Measurements from ENCODE around the gene SEPTIN5. TPM values are rescaled to one million over a fixed set of nuclear protein-coding genes. Genes with fewer than 3 reads are reported as not detected.

The SEPTIN5 gene
- total RNA-seq, 1 experiment from 2014 or later, result 22.4 TPM

DNA sequence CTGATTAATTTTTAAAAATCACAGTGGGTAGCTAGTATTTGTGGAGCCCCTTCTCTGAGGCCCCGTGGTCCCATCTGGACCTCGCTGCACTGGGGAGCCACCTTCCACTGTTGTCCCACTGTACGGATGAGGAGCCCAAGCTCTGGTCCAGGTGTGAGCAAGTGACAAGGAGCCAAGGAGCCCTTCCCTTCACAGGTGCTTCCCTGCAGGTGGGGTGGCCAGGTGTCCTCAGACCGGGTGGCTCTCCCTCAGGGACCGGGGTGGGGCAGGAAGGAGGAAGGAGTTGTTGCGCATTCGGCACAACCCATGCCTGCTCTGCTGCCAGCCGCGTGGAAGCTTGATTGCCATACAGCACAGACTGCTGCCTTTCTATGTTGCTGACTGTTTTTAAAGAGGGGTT lies 10.4 kb upstream of the SEPTIN5 start:
- ChIA-PET POLR2A (no interaction called here), CTCF (interaction anchor here (0.8 to 4.8 kb wide), 8 partner anchors 8 to 72 kb away, joined by 3 to 62 read pairs (median 16); partner anchors contain the start of genes GP1BB and SEPTIN5)
- Mint-ChIP-seq H3K9me3 (no peaks in the 10 kb centered on the region), H3K4me1 (peaks cover 36% of the 10 kb centered on the region), H3K27ac (peak overlapping the region; percentile 63), H3K27me3 (ENCODE audit: low read depth) (peaks cover 3% of the 10 kb centered on the region), H3K36me3 (no peaks in the 10 kb centered on the region), H3K4me3 (no peak overlapping the region)
- TF ChIP-seq HMGA2 (CRISPR knock-in tag; IDR thresholded peaks at IDR 0.05) (no peak), TEAD1 (CRISPR knock-in tag; IDR thresholded peaks at IDR 0.05) (no peak), ZNF232 (CRISPR knock-in tag; IDR thresholded peaks at IDR 0.05) (no peak), CREM (CRISPR knock-in tag; IDR thresholded peaks at IDR 0.05) (no peak), TP53 (CRISPR knock-in tag; IDR thresholded peaks at IDR 0.05) (no peak), GRHL2 (CRISPR knock-in tag; IDR thresholded peaks at IDR 0.05; ENCODE audit: insufficient replicate concordance, severe bottlenecking) (no peak), ZNF219 (CRISPR knock-in tag; IDR thresholded peaks at IDR 0.05; ENCODE audit: borderline replicate concordance) (no peak), NFATC4 (CRISPR knock-in tag; IDR thresholded peaks at IDR 0.05) (no peak), PRRX2 (CRISPR knock-in tag; IDR thresholded peaks at IDR 0.05) (no peak), ZNF671 (CRISPR knock-in tag; IDR thresholded peaks at IDR 0.05) (no peak)
- TF ChIP-seq, protein P1, sequence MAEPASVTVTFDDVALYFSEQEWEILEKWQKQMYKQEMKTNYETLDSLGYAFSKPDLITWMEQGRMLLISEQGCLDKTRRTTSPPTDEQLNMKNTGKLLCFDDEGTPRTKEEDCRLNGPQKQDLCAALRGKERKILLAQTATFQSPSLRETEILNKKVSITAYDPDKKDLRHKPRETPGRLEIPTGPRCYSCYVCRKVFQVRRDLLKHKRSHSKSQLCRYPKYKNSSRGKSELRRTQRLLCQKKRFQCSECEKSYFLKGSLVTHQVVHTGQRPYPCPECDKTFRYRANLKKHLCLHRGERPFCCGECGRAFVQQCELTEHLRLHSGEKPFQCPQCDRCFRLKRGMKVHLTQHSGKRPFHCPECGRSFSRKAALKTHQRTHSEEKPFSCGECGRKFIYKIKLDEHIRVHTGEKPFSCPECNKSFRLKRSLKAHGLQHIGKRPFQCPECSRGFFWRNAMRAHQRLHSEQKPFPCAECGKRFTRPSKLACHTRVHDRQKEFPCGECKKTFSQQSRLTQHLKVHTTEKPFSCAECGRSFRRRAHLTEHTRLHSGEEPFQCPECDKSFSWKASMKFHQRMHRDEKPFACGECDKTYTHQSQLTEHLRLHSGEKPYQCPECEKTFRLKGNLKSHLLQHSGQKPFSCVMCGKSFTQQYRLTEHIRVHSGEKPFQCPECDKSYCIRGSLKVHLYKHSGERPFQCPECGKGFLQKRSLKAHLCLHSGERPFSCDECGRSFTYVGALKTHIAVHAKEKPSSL (CRISPR knock-in tag; conservative IDR thresholded peaks at IDR 0.05), result no peak
- TF ChIP-seq, protein P2, sequence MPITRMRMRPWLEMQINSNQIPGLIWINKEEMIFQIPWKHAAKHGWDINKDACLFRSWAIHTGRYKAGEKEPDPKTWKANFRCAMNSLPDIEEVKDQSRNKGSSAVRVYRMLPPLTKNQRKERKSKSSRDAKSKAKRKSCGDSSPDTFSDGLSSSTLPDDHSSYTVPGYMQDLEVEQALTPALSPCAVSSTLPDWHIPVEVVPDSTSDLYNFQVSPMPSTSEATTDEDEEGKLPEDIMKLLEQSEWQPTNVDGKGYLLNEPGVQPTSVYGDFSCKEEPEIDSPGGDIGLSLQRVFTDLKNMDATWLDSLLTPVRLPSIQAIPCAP (CRISPR knock-in tag; IDR thresholded peaks at IDR 0.05), result no peak
- TF ChIP-seq, protein P3, sequence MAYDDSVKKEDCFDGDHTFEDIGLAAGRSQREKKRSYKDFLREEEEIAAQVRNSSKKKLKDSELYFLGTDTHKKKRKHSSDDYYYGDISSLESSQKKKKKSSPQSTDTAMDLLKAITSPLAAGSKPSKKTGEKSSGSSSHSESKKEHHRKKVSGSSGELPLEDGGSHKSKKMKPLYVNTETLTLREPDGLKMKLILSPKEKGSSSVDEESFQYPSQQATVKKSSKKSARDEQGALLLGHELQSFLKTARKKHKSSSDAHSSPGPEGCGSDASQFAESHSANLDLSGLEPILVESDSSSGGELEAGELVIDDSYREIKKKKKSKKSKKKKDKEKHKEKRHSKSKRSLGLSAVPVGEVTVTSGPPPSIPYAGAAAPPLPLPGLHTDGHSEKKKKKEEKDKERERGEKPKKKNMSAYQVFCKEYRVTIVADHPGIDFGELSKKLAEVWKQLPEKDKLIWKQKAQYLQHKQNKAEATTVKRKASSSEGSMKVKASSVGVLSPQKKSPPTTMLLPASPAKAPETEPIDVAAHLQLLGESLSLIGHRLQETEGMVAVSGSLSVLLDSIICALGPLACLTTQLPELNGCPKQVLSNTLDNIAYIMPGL (CRISPR knock-in tag; IDR thresholded peaks at IDR 0.05), result no peak
- TF ChIP-seq, protein P4, sequence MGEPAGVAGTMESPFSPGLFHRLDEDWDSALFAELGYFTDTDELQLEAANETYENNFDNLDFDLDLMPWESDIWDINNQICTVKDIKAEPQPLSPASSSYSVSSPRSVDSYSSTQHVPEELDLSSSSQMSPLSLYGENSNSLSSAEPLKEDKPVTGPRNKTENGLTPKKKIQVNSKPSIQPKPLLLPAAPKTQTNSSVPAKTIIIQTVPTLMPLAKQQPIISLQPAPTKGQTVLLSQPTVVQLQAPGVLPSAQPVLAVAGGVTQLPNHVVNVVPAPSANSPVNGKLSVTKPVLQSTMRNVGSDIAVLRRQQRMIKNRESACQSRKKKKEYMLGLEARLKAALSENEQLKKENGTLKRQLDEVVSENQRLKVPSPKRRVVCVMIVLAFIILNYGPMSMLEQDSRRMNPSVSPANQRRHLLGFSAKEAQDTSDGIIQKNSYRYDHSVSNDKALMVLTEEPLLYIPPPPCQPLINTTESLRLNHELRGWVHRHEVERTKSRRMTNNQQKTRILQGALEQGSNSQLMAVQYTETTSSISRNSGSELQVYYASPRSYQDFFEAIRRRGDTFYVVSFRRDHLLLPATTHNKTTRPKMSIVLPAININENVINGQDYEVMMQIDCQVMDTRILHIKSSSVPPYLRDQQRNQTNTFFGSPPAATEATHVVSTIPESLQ (CRISPR knock-in tag; IDR thresholded peaks at IDR 0.05), result no peak
- DNase-seq (ENCODE audit: low spot score) (peak; percentile 10), ATAC-seq (no peak)

DNA sequence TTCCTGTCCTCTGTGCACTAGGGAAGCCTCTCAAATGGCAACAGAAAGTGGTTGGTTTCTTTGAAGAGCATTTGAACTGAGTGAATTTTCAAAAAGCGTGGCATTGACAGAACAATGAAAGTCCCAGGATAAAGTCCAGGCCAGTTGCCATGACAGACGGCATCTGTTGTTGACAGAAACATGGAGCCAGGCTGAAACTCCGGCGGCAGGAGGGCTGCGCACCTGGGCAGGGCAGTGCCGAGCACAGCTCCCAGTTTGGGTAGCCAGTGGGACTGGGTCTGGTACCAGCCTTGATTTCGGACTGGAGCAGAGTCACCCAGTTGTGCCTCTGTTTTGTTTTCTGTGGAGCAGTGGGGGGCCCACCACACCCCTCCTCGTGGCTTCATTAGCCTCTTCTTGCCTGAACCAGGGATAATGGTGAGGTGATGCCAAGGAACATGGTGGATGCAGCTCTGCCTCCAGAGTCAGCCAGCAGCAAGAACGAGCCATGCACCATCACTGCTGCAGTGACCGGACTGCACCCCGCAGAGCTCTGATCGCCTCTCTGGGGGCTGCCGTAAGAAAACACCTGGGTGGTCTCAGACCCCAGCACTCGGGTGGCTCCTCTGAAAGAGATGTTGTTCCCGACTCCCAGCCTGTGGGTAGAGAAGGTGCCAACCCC lies 9.8 kb upstream of the SEPTIN5 start:
- Mint-ChIP-seq H3K4me3 (no peak overlapping the region), H3K36me3 (no peaks in the 10 kb centered on the region), H3K4me1 (peaks cover 38% of the 10 kb centered on the region), H3K27ac (peak overlapping the region; percentile 63), H3K27me3 (ENCODE audit: low read depth) (peaks cover 3% of the 10 kb centered on the region), H3K9me3 (no peaks in the 10 kb centered on the region)
- ATAC-seq (no peak), DNase-seq (ENCODE audit: low spot score) (peak; percentile 12)
- ChIA-PET CTCF (interaction anchor here (0.5 to 4.8 kb wide), 35 partner anchors 9 to 249 kb away, joined by 3 to 62 read pairs (median 4); partner anchors contain the start of genes CDC45, CLDN5, GP1BB and SEPTIN5), POLR2A (no interaction called here)
- TF ChIP-seq, protein P5, sequence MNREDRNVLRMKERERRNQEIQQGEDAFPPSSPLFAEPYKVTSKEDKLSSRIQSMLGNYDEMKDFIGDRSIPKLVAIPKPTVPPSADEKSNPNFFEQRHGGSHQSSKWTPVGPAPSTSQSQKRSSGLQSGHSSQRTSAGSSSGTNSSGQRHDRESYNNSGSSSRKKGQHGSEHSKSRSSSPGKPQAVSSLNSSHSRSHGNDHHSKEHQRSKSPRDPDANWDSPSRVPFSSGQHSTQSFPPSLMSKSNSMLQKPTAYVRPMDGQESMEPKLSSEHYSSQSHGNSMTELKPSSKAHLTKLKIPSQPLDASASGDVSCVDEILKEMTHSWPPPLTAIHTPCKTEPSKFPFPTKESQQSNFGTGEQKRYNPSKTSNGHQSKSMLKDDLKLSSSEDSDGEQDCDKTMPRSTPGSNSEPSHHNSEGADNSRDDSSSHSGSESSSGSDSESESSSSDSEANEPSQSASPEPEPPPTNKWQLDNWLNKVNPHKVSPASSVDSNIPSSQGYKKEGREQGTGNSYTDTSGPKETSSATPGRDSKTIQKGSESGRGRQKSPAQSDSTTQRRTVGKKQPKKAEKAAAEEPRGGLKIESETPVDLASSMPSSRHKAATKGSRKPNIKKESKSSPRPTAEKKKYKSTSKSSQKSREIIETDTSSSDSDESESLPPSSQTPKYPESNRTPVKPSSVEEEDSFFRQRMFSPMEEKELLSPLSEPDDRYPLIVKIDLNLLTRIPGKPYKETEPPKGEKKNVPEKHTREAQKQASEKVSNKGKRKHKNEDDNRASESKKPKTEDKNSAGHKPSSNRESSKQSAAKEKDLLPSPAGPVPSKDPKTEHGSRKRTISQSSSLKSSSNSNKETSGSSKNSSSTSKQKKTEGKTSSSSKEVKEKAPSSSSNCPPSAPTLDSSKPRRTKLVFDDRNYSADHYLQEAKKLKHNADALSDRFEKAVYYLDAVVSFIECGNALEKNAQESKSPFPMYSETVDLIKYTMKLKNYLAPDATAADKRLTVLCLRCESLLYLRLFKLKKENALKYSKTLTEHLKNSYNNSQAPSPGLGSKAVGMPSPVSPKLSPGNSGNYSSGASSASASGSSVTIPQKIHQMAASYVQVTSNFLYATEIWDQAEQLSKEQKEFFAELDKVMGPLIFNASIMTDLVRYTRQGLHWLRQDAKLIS (CRISPR knock-in tag; IDR thresholded peaks at IDR 0.05; ENCODE audit: borderline replicate concordance), result no peak
- TF ChIP-seq HMGA2 (CRISPR knock-in tag; IDR thresholded peaks at IDR 0.05) (no peak), ZNF219 (CRISPR knock-in tag; IDR thresholded peaks at IDR 0.05; ENCODE audit: borderline replicate concordance) (no peak), IRF2 (CRISPR knock-in tag; IDR thresholded peaks at IDR 0.05; ENCODE audit: borderline replicate concordance, low read depth) (no peak), MYBL2 (CRISPR knock-in tag; IDR thresholded peaks at IDR 0.05) (no peak)
- TF ChIP-seq, protein P6, sequence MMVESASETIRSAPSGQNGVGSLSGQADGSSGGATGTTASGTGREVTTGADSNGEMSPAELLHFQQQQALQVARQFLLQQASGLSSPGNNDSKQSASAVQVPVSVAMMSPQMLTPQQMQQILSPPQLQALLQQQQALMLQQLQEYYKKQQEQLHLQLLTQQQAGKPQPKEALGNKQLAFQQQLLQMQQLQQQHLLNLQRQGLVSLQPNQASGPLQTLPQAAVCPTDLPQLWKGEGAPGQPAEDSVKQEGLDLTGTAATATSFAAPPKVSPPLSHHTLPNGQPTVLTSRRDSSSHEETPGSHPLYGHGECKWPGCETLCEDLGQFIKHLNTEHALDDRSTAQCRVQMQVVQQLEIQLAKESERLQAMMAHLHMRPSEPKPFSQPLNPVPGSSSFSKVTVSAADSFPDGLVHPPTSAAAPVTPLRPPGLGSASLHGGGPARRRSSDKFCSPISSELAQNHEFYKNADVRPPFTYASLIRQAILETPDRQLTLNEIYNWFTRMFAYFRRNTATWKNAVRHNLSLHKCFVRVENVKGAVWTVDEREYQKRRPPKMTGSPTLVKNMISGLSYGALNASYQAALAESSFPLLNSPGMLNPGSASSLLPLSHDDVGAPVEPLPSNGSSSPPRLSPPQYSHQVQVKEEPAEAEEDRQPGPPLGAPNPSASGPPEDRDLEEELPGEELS (CRISPR knock-in tag; IDR thresholded peaks at IDR 0.05), result no peak
- TF ChIP-seq, protein P7, sequence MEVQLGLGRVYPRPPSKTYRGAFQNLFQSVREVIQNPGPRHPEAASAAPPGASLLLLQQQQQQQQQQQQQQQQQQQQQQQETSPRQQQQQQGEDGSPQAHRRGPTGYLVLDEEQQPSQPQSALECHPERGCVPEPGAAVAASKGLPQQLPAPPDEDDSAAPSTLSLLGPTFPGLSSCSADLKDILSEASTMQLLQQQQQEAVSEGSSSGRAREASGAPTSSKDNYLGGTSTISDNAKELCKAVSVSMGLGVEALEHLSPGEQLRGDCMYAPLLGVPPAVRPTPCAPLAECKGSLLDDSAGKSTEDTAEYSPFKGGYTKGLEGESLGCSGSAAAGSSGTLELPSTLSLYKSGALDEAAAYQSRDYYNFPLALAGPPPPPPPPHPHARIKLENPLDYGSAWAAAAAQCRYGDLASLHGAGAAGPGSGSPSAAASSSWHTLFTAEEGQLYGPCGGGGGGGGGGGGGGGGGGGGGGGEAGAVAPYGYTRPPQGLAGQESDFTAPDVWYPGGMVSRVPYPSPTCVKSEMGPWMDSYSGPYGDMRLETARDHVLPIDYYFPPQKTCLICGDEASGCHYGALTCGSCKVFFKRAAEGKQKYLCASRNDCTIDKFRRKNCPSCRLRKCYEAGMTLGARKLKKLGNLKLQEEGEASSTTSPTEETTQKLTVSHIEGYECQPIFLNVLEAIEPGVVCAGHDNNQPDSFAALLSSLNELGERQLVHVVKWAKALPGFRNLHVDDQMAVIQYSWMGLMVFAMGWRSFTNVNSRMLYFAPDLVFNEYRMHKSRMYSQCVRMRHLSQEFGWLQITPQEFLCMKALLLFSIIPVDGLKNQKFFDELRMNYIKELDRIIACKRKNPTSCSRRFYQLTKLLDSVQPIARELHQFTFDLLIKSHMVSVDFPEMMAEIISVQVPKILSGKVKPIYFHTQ (CRISPR knock-in tag; IDR thresholded peaks at IDR 0.05), result no peak

Measured in WTC11 (cell line).